ENCODE data around the gene EXOC2.

GRCh38 chr6:537114-537513 is 155.8 kb downstream of the EXOC2 start:
- TF ChIP-seq, protein P1, sequence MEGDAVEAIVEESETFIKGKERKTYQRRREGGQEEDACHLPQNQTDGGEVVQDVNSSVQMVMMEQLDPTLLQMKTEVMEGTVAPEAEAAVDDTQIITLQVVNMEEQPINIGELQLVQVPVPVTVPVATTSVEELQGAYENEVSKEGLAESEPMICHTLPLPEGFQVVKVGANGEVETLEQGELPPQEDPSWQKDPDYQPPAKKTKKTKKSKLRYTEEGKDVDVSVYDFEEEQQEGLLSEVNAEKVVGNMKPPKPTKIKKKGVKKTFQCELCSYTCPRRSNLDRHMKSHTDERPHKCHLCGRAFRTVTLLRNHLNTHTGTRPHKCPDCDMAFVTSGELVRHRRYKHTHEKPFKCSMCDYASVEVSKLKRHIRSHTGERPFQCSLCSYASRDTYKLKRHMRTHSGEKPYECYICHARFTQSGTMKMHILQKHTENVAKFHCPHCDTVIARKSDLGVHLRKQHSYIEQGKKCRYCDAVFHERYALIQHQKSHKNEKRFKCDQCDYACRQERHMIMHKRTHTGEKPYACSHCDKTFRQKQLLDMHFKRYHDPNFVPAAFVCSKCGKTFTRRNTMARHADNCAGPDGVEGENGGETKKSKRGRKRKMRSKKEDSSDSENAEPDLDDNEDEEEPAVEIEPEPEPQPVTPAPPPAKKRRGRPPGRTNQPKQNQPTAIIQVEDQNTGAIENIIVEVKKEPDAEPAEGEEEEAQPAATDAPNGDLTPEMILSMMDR (IDR thresholded peaks at IDR 0.05; ENCODE audit: low read depth, low read length): no peak
- TF ChIP-seq POLR2A (IDR thresholded peaks at IDR 0.05; ENCODE audit: extremely low read depth, insufficient read length): no peak
- TF ChIP-seq MYC (IDR thresholded peaks at IDR 0.05; ENCODE audit: low read depth, low read length): no peak
- TF ChIP-seq MAX (IDR thresholded peaks at IDR 0.05; ENCODE audit: low read depth, low read length): no peak
